Neural crest cell (in vitro differentiated cells): Measurements from ENCODE around the gene SHROOM4. TPM values are rescaled to one million over a fixed set of nuclear protein-coding genes. Genes with fewer than 3 reads are reported as not detected.

ENCODE experiments used
- DNase-seq: peaks from one replicate; pipeline ENCODE4 v3.0.0; 2021; ENCODE audit warnings: low read depth, mixed read lengths, low spot score
- H3K27ac Mint-ChIP-seq: one replicate; pipeline ENCODE4 v1.8.0; 2021; ENCODE audit warnings: mild to moderate bottlenecking, mixed read lengths; ENCODE audit not compliant: unreplicated experiment
- H3K27me3 Mint-ChIP-seq: 2 replicates; pipeline ENCODE4 v1.8.0; 2021; ENCODE audit warnings: low read depth, mild to moderate bottlenecking, mixed read lengths
- H3K36me3 Mint-ChIP-seq: 2 replicates; pipeline ENCODE4 v1.8.0; 2021; ENCODE audit warnings: low read depth, mild to moderate bottlenecking, mixed read lengths
- H3K4me1 Mint-ChIP-seq: 2 replicates; pipeline ENCODE4 v1.8.0; 2021; ENCODE audit warnings: mixed read lengths
- H3K4me3 Mint-ChIP-seq: one replicate; pipeline ENCODE4 v1.8.0; 2021; ENCODE audit warnings: mild to moderate bottlenecking, mixed read lengths
- H3K9me3 Mint-ChIP-seq: 2 replicates; pipeline ENCODE4 v1.8.0; 2021; ENCODE audit warnings: mixed read lengths
- CTCF ChIP-seq: fragments of 200-600 bp; sonication (generic); conservative IDR thresholded peaks from 2 replicates; pipeline ENCODE4 v1.5.0; 2021; ENCODE audit warnings: antibody characterized with exemption, mild to moderate bottlenecking
- total RNA-seq: library from RNA; stranded (reverse); gene quantifications from 2 replicates; pipeline ENCODE4 v1.2.1, GENCODE V29; 2021

Gene SHROOM4
- total RNA-seq, 1 donor from 2014 or later = 6.2 TPM

DNA sequence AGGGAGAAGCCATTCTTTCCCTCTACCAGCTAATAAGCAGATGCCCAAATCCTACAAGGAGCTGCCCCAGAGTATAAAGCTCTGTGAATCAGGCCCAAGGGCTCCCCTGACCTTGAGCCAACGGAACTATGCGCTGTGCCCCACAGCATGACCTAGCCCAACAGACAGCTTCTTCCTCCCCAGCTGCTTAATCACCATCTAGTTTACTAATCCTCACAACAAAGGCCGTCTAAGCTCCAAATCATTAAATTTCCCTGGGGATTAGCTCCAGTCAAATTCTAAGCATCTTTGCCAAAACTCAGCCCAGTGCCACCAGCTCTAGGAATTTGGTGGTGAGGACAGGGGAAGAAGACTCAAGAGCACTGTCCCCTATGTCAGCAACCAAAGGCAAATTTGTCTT, 113.1 kb downstream of the SHROOM4 start:
- DNase-seq = no peak
- Mint-ChIP-seq H3K36me3 (peaks cover 2% of the 10 kb centered on the region), H3K27me3 (no peaks in the 10 kb centered on the region), H3K4me1 (peaks cover 26% of the 10 kb centered on the region), H3K9me3 (peaks cover 2% of the 10 kb centered on the region), H3K27ac (no peak overlapping the region), H3K4me3 (no peak overlapping the region)
- TF ChIP-seq CTCF = no peak

GRCh38 chrX:50698944-50699343, 115.0 kb downstream of the SHROOM4 start:
- DNase-seq = no peak
- Mint-ChIP-seq H3K4me3 (no peak overlapping the region), H3K4me1 (peaks cover 26% of the 10 kb centered on the region), H3K27ac (no peak overlapping the region), H3K36me3 (peaks cover 2% of the 10 kb centered on the region), H3K27me3 (no peaks in the 10 kb centered on the region), H3K9me3 (peaks cover 2% of the 10 kb centered on the region)
- TF ChIP-seq CTCF = no peak

- H3K27ac Mint-ChIP-seq = no peak overlapping the region
- H3K36me3 Mint-ChIP-seq = peaks cover 2% of the 10 kb centered on the region
- no peak for DNase-seq
- H3K27me3 Mint-ChIP-seq = no peaks in the 10 kb centered on the region
- no peak overlapping the region for H3K4me3 Mint-ChIP-seq
- TF ChIP-seq CTCF = no peak
- peaks cover 2% of the 10 kb centered on the region for H3K9me3 Mint-ChIP-seq
- H3K4me1 Mint-ChIP-seq = peaks cover 26% of the 10 kb centered on the region
Observed at GRCh38 chrX:50697691-50698090, 116.3 kb downstream of the SHROOM4 start.

GRCh38 chrX:50691820-50692219, 122.2 kb downstream of the SHROOM4 start:
- Mint-ChIP-seq H3K27me3 (no peaks in the 10 kb centered on the region), H3K9me3 (no peaks in the 10 kb centered on the region), H3K4me3 (no peak overlapping the region), H3K4me1 (no peaks in the 10 kb centered on the region), H3K36me3 (no peaks in the 10 kb centered on the region), H3K27ac (no peak overlapping the region)
- peak; percentile 75 for TF ChIP-seq CTCF
- peak; percentile 9 for DNase-seq

- no peak overlapping the region for H3K4me3 Mint-ChIP-seq
- H3K4me1 Mint-ChIP-seq = no peaks in the 10 kb centered on the region
- DNase-seq = no peak
- H3K27ac Mint-ChIP-seq = no peak overlapping the region
- no peaks in the 10 kb centered on the region for H3K36me3 Mint-ChIP-seq
- no peak for TF ChIP-seq CTCF
- no peaks in the 10 kb centered on the region for H3K9me3 Mint-ChIP-seq
- no peaks in the 10 kb centered on the region for H3K27me3 Mint-ChIP-seq
Observed at GRCh38 chrX:50684871-50685270, 129.1 kb downstream of the SHROOM4 start.

GRCh38 chrX:50680990-50681389, 133.0 kb downstream of the SHROOM4 start:
- peak; percentile 54 for TF ChIP-seq CTCF
- DNase-seq = no peak
- Mint-ChIP-seq H3K27ac (no peak overlapping the region), H3K4me3 (no peak overlapping the region), H3K9me3 (no peaks in the 10 kb centered on the region), H3K4me1 (no peaks in the 10 kb centered on the region), H3K36me3 (no peaks in the 10 kb centered on the region), H3K27me3 (no peaks in the 10 kb centered on the region)
